ENCODE results near the gene UMAD1.

GRCh38 chr7:7921830-7922229 is 281.3 kb downstream of the UMAD1 start:
- TF ChIP-seq CTCF (IDR thresholded peaks at IDR 0.05; ENCODE audit: insufficient read depth, low read depth, low read length) (no peak), EZH2 (IDR thresholded peaks at IDR 0.05; ENCODE audit: insufficient read depth, low read length) (no peak)
